ENCODE results near the gene TBL1XR1. TPM values are rescaled to one million over a fixed set of nuclear protein-coding genes. Genes with fewer than 3 reads are reported as not detected.

The TBL1XR1 gene
- total and polyA plus RNA-seq, 2 of the 8 experiments (the other 6 are each of a cell fraction or from before 2014, with no cell fraction given) = 28.1 to 147 TPM

DNA sequence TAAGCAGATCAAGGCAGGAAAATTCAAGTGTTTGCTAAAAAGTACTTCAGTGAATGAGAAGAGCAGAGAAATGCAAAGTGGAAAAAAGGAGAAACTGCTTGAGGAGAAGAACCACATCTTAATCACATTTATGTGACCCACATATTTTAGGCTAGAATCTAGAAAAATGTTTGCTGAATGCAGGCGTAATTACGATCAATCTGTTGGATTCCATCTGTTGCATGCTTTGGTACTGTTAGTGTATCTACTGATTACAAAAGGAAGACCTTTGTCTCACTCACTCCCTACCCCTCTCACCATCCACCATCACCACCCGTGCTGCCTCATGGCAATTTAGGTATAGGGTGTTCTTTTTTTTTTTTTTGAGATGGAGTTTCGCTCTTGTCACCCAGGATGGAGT lies 9.7 kb upstream of the TBL1XR1 start (continued):
- TF ChIP-seq ASH2L (IDR thresholded peaks at IDR 0.05; ENCODE audit: low read length) = no peak
- no peak for TF ChIP-seq YY1 (IDR thresholded peaks at IDR 0.05; ENCODE audit: low read depth, low read length)
- TF ChIP-seq BRCA1 (IDR thresholded peaks at IDR 0.05; ENCODE audit: low read depth, low read length) = no peak
- TF ChIP-seq, protein P1, sequence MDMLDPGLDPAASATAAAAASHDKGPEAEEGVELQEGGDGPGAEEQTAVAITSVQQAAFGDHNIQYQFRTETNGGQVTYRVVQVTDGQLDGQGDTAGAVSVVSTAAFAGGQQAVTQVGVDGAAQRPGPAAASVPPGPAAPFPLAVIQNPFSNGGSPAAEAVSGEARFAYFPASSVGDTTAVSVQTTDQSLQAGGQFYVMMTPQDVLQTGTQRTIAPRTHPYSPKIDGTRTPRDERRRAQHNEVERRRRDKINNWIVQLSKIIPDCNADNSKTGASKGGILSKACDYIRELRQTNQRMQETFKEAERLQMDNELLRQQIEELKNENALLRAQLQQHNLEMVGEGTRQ (IDR thresholded peaks at IDR 0.05; ENCODE audit: low read length) = no peak
- no peak for TF ChIP-seq SAP30 (IDR thresholded peaks at IDR 0.05; ENCODE audit: insufficient read depth, insufficient replicate concordance, low read length)
- TF ChIP-seq CBX8 (IDR thresholded peaks at IDR 0.05; ENCODE audit: borderline replicate concordance, low read depth, low read length) = no peak
- TF ChIP-seq CHD1 (IDR thresholded peaks at IDR 0.05; ENCODE audit: low read depth, low read length) = no peak

All from H1 (cell line).